Central memory CD8-positive, alpha-beta T cell (primary cell): Measurements from ENCODE around the gene ADCY5.

Experiments used
- ATAC-seq: fragments of 150-1000 bp; cut with Tn5 transposase; replicated peaks from 2 replicates; pipeline ENCODE4 v1.10.0; 2022; ENCODE audit warnings: mild to moderate bottlenecking, moderate FRiP score, moderate number of reproducible peaks; ENCODE audit not compliant: poor library complexity, severe bottlenecking; ENCODE audit errors: extremely low read depth
- DNase-seq, 2 donors: peaks; one replicate each; pipeline ENCODE4 v3.0.0; 2021; ENCODE audit warnings: low spot score in 2 of 2
- H3K27ac Mint-ChIP-seq: one replicate; pipeline ENCODE4 v1.8.0; 2022; ENCODE audit warnings: low read depth, mild to moderate bottlenecking, moderate library complexity, mixed read lengths
- H3K27me3 Mint-ChIP-seq: one replicate; pipeline ENCODE4 v1.8.0; 2022; ENCODE audit warnings: mixed read lengths
- H3K36me3 Mint-ChIP-seq: one replicate; pipeline ENCODE4 v1.8.0; 2022; ENCODE audit warnings: mild to moderate bottlenecking, moderate library complexity, mixed read lengths; ENCODE audit not compliant: insufficient read depth
- H3K4me1 Mint-ChIP-seq: one replicate; pipeline ENCODE4 v1.8.0; 2022; ENCODE audit warnings: mixed read lengths
- H3K4me3 Mint-ChIP-seq: one replicate; pipeline ENCODE4 v1.8.0; 2022; ENCODE audit warnings: mild to moderate bottlenecking, moderate library complexity, mixed read lengths
- H3K9me3 Mint-ChIP-seq: one replicate; pipeline ENCODE4 v1.8.0; 2022; ENCODE audit warnings: mixed read lengths

ADCY5 gene

DNA sequence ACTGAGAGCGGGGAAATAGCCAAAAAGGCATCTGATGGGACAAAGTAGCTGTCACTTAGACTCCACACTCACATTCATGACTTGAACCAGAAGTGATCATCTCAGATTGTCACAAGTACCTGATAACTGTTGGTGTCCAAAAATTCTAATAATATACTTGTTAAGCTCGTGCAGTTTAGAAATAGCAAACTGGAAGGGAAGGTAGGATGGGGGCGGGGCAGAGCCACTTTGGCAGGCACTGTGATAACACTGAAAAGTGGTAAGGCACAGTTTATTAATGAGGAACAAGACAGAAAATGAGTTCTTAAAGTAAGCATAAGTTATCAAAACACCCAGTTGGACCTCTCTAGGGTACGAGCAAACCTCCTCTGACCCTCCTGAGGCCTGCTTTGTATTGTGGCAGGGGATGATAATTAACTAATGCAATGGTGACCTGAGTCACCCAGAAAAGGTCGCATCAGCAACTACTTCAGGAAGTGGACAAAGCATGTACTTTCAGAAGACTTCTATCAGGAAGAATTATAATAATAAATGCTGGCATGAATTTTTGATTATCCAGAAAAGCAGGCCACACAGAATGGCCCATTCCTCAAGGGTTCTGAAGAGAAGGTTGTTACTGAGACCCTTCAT lies 54.4 kb downstream of the ADCY5 start:
- Mint-ChIP-seq H3K9me3 (no peaks in the 10 kb centered on the region), H3K4me1 (peaks cover 6% of the 10 kb centered on the region), H3K27me3 (peaks cover 49% of the 10 kb centered on the region), H3K27ac (no peak overlapping the region), H3K4me3 (no peak overlapping the region), H3K36me3 (peaks cover 2% of the 10 kb centered on the region)
- no peak for DNase-seq
- no peak for ATAC-seq

DNA sequence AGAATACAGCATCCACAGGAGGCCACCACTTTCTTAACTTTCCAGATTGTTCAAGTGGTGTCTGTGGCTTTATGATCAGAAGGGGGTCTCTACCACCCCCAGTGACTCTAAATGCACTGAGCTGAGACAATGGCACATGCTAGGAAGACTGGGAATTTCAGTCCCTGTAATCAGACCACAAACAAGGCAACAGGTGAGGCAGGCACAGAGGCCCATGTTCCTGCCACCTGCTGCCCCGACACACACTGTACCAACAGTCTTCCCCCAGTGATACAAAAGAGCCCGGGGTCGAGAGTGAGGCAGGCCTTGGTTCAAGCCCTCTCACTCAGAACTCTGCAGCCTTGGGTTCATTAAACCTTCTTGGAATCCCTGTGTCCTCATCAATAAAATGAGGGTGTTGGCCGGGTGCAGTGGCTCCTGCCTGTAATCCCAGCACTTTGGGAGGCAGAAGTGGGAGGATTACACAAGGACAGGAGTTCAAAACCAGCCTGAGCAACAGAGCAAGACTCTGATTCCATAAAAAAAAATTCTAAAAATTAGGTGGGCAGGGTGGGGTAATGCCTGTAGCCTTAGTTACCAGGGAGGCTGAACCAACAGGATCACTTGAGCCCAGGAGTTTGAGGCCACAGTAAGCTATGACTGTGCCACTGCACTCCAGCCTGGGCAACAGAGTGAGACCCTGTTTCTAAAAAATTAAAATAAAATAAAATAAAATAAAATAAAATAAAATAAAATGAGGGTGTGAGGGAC lies 55.8 kb downstream of the ADCY5 start:
- H3K27me3 Mint-ChIP-seq: peaks cover 47% of the 10 kb centered on the region
- ATAC-seq (no peak), DNase-seq (no peak)
- peaks cover 6% of the 10 kb centered on the region for H3K4me1 Mint-ChIP-seq
- no peak overlapping the region for H3K4me3 Mint-ChIP-seq
- H3K9me3 Mint-ChIP-seq: no peaks in the 10 kb centered on the region
- no peak overlapping the region for H3K27ac Mint-ChIP-seq
- peaks cover 2% of the 10 kb centered on the region for H3K36me3 Mint-ChIP-seq

- Mint-ChIP-seq H3K9me3 (no peaks in the 10 kb centered on the region), H3K36me3 (peaks cover 2% of the 10 kb centered on the region), H3K27ac (no peak overlapping the region), H3K4me1 (peaks cover 6% of the 10 kb centered on the region), H3K27me3 (peaks cover 47% of the 10 kb centered on the region), H3K4me3 (no peak overlapping the region)
- no peak for DNase-seq
- no peak for ATAC-seq
Measured at GRCh38 chr3:123392368-123392767, 56.5 kb downstream of the ADCY5 start.

DNA sequence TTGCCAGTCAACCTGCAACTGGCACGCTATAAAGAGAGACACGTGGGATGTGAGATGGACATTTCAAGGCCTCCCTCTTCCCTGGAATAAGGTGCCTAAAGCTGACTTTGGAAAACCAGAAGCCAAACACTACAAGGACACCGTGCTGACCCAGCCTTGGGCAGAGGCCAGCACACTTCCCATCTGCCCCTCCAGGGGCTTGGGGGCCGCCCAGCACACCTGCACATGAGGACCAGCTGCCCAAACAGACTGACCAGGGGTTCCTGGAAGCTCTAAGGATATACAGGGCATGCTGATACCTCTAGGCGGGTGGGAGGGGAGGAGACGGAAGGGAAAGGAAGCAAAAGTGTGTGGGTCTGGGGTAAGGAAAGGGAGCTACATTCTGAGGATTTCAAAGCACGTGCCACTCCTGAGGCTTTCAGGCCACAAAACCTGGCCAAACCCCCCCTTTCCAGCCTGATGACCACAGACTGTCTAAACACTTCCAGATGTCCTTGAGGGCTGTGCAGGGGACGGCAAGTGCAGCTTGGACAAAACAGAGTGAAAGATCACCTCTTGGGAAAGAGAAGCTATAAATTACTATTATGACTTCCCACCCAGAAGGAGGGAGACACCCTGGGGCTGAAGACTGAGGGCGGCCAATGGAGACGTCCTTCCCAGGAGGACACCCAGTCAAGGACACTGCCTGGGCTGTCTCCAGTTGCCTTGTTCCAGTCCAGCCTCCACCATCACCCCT lies 57.9 kb downstream of the ADCY5 start:
- Mint-ChIP-seq H3K4me1 (peaks cover 6% of the 10 kb centered on the region), H3K36me3 (peaks cover 2% of the 10 kb centered on the region), H3K9me3 (no peaks in the 10 kb centered on the region), H3K4me3 (no peak overlapping the region), H3K27me3 (peaks cover 49% of the 10 kb centered on the region), H3K27ac (no peak overlapping the region)
- no peak for DNase-seq
- ATAC-seq: no peak

GRCh38 chr3:123389628-123389918 lies 59.3 kb downstream of the ADCY5 start:
- ATAC-seq (no peak), DNase-seq (no peak)
- H3K4me3 Mint-ChIP-seq: no peak overlapping the region
- no peaks in the 10 kb centered on the region for H3K36me3 Mint-ChIP-seq
- H3K4me1 Mint-ChIP-seq: no peaks in the 10 kb centered on the region
- no peak overlapping the region for H3K27ac Mint-ChIP-seq
- peaks cover 47% of the 10 kb centered on the region for H3K27me3 Mint-ChIP-seq
- H3K9me3 Mint-ChIP-seq: no peaks in the 10 kb centered on the region

DNA sequence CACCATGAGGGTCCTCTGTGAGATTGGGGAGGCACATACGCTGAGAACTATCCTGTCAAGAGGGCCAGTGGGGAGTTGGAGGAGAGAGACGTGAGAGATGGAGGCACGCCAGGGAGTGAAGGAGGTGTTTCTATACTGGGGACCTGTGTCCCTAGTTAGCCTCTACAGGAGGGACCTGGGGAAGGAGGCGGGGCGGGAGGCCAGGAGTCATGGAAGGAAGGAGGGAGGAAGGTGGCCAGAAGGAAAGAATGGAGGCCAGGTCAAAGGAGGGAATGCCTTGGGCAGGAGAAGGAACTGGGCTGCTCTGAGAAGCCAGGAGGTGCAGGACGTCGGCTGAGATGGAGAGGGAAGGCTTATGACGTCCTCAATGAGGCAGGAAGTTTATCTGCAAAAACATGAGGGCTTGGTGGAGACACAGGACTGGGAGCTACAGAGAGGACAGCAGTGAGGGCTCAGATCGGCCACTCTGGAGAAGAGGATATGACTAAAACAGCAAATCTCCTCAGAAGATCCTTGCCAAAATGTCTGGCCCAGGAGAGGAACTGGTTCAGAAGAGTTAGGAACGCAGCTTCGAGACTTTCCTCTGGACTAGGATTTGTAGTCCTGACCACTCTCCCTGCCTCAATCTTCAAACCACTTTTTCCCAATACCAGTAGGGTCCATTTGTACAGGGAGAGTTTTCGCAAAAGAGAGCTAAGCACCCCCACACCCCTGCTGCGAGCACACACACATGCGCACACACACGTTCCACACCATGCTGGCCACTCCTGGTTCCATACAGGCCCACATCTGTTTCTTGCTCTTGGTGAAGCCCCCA lies 59.9 kb downstream of the ADCY5 start:
- no peak for ATAC-seq
- Mint-ChIP-seq H3K4me3 (no peak overlapping the region), H3K27me3 (peaks cover 49% of the 10 kb centered on the region), H3K4me1 (no peaks in the 10 kb centered on the region), H3K27ac (no peak overlapping the region), H3K9me3 (no peaks in the 10 kb centered on the region), H3K36me3 (no peaks in the 10 kb centered on the region)
- no peak for DNase-seq

- Mint-ChIP-seq H3K9me3 (no peaks in the 10 kb centered on the region), H3K36me3 (peaks cover 2% of the 10 kb centered on the region), H3K4me1 (no peaks in the 10 kb centered on the region), H3K4me3 (no peak overlapping the region), H3K27ac (no peak overlapping the region), H3K27me3 (peaks cover 49% of the 10 kb centered on the region)
- no peak for ATAC-seq
- no peak for DNase-seq
Measured at GRCh38 chr3:123388042-123388441, 60.8 kb downstream of the ADCY5 start.

- ATAC-seq: no peak
- no peak overlapping the region for H3K27ac Mint-ChIP-seq
Measured at GRCh38 chr3:123387532-123387931, 61.4 kb downstream of the ADCY5 start.

GRCh38 chr3:123386477-123387040 lies 62.3 kb downstream of the ADCY5 start:
- H3K4me3 Mint-ChIP-seq: no peak overlapping the region
- no peak overlapping the region for H3K27ac Mint-ChIP-seq
- ATAC-seq: no peak
- peaks cover 2% of the 10 kb centered on the region for H3K36me3 Mint-ChIP-seq
- no peaks in the 10 kb centered on the region for H3K4me1 Mint-ChIP-seq
- no peak for DNase-seq
- H3K9me3 Mint-ChIP-seq: no peaks in the 10 kb centered on the region
- peaks cover 49% of the 10 kb centered on the region for H3K27me3 Mint-ChIP-seq

More at GRCh38 chr3:123387532-123387931, 61.4 kb downstream of the ADCY5 start:
- peaks cover 2% of the 10 kb centered on the region for H3K36me3 Mint-ChIP-seq
- DNase-seq: no peak
- no peak overlapping the region for H3K4me3 Mint-ChIP-seq
- H3K4me1 Mint-ChIP-seq: no peaks in the 10 kb centered on the region
- no peaks in the 10 kb centered on the region for H3K9me3 Mint-ChIP-seq
- peaks cover 49% of the 10 kb centered on the region for H3K27me3 Mint-ChIP-seq

DNA sequence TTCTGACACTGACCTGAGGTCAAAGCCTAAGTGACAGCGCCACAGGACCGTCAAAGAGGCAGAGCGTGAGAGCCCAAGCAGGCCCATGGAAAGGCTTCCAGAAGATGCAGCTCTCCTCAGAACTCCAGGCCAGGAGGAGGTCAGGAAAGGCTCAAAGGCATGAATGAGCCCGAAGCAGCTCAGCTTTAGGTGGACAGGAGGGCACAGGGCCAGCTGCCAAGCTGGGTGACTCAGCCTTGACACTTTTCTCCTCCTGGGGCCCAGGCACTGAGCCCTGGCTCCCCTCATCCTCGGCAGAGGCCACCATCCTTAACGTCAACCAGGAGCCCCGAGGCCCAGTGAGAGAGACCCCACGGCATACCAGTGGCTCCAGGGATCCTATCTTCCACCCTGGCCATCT lies 62.9 kb downstream of the ADCY5 start:
- Mint-ChIP-seq H3K4me3 (no peak overlapping the region), H3K27ac (no peak overlapping the region), H3K4me1 (no peaks in the 10 kb centered on the region), H3K36me3 (peaks cover 2% of the 10 kb centered on the region), H3K27me3 (peaks cover 49% of the 10 kb centered on the region), H3K9me3 (no peaks in the 10 kb centered on the region)
- DNase-seq: no peak
- no peak for ATAC-seq

DNA sequence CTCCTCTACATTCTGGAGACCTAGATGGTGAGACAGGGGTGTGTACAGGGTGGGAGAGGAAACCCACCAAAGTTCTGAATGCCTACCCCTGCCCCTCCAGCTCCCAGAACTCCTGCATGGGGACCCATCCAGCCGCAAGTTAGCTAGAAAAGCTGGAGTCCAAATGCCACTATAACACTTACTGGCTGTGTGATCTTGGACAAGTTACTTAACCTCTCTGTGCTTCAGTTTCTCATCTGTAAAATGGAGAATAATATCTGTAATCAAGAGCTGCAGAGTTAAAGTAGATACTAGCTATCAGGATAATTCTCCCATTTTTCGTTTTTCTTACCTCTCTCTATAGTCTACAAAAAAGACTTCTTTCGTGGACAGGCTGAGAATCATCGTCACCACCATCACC lies 63.4 kb downstream of the ADCY5 start:
- peaks cover 2% of the 10 kb centered on the region for H3K36me3 Mint-ChIP-seq
- no peak overlapping the region for H3K27ac Mint-ChIP-seq
- H3K27me3 Mint-ChIP-seq: peaks cover 49% of the 10 kb centered on the region
- no peaks in the 10 kb centered on the region for H3K4me1 Mint-ChIP-seq
- H3K9me3 Mint-ChIP-seq: no peaks in the 10 kb centered on the region
- ATAC-seq: no peak
- H3K4me3 Mint-ChIP-seq: no peak overlapping the region
- DNase-seq: no peak

DNA sequence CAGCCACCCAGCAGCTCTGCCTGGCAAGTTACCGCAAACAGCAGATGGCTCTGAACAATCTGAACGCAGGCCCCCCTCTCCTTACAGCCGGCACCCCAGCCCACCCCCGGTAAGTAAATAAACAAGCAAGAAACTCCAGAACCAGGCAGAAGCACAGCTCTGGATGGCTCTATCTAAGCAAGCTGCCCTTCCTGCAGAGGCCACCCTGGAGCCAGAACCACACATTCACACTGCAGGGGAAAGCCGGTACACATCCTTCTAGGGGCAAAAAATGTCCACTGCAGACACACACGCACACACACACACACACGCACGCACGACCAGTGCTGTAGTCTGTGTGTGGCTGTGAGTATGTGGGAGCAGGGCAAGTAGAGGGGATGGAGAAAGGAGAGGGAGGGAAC lies 63.9 kb downstream of the ADCY5 start:
- no peaks in the 10 kb centered on the region for H3K4me1 Mint-ChIP-seq
- no peak for ATAC-seq
- DNase-seq: no peak

More for the DNA sequence above, 63.9 kb downstream of the ADCY5 start:
- Mint-ChIP-seq H3K36me3 (peaks cover 2% of the 10 kb centered on the region), H3K9me3 (no peaks in the 10 kb centered on the region), H3K4me3 (no peak overlapping the region), H3K27ac (no peak overlapping the region), H3K27me3 (peaks cover 49% of the 10 kb centered on the region)
